Measurements from ENCODE around the gene VPS35L.

- TF ChIP-seq EZH2phosphoT487 (IDR thresholded peaks at IDR 0.05; ENCODE audit: borderline replicate concordance, low read length) (no peak), CTCF (IDR thresholded peaks at IDR 0.05; ENCODE audit: low read depth, low read length, poor library complexity, severe bottlenecking) (no peak)
Measured at GRCh38 chr16:19616241-19616640, 60.7 kb downstream of the VPS35L start.

All from DOHH2 (cell line).